MM.1S (cell line): ENCODE results near the gene STK26.

ENCODE experiments used
- EZH2 ChIP-seq: fragments of 300-600 bp; sonication (generic); optimal IDR thresholded peaks from 2 replicates; pipeline ENCODE3; 2017; ENCODE audit warnings: low read depth, mild to moderate bottlenecking, antibody characterized with exemption, low read length, mixed read lengths
- TF ChIP-seq, protein P1 (sequence below): fragments of 300-600 bp; sonication (generic); IDR thresholded peaks from 2 replicates; pipeline ENCODE4 v1.5.1; 2016; ENCODE audit warnings: antibody characterized with exemption, low read length, mixed read lengths

DNA sequence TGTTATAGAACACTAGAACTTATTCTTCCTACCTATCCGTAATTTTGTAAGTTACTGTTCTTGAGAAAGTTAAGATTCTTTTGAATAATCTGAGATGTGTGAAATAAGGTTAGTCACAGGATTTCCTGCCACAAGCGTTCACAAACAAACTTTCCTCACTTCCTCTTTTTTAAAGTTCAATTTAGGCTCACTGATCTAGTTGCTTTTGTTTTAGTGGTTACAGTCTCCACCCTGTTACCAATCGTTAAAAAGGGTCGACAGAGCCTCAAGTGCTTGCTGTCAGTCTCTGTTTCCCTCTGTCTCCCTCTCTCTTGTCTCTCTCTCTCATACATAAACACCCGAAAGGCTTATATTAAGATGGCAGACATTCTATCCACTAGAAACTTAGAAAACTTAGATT is 35.9 kb upstream of the STK26 start:
- TF ChIP-seq, protein P1, sequence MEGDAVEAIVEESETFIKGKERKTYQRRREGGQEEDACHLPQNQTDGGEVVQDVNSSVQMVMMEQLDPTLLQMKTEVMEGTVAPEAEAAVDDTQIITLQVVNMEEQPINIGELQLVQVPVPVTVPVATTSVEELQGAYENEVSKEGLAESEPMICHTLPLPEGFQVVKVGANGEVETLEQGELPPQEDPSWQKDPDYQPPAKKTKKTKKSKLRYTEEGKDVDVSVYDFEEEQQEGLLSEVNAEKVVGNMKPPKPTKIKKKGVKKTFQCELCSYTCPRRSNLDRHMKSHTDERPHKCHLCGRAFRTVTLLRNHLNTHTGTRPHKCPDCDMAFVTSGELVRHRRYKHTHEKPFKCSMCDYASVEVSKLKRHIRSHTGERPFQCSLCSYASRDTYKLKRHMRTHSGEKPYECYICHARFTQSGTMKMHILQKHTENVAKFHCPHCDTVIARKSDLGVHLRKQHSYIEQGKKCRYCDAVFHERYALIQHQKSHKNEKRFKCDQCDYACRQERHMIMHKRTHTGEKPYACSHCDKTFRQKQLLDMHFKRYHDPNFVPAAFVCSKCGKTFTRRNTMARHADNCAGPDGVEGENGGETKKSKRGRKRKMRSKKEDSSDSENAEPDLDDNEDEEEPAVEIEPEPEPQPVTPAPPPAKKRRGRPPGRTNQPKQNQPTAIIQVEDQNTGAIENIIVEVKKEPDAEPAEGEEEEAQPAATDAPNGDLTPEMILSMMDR = no peak
- no peak for TF ChIP-seq EZH2
